Activated gamma-delta T cell treated with Interleukin-2 at 50 U/mL for 16 hours (primary cell): ENCODE measurements around the gene POU4F1.

Experiments
- DNase-seq: peaks from one replicate; pipeline ENCODE4 v3.0.0-alpha.2; 2020

Gene POU4F1

GRCh38 chr13:78606471-78607408 lies 3.4 kb upstream of the POU4F1 start:
- no peak for DNase-seq

DNA sequence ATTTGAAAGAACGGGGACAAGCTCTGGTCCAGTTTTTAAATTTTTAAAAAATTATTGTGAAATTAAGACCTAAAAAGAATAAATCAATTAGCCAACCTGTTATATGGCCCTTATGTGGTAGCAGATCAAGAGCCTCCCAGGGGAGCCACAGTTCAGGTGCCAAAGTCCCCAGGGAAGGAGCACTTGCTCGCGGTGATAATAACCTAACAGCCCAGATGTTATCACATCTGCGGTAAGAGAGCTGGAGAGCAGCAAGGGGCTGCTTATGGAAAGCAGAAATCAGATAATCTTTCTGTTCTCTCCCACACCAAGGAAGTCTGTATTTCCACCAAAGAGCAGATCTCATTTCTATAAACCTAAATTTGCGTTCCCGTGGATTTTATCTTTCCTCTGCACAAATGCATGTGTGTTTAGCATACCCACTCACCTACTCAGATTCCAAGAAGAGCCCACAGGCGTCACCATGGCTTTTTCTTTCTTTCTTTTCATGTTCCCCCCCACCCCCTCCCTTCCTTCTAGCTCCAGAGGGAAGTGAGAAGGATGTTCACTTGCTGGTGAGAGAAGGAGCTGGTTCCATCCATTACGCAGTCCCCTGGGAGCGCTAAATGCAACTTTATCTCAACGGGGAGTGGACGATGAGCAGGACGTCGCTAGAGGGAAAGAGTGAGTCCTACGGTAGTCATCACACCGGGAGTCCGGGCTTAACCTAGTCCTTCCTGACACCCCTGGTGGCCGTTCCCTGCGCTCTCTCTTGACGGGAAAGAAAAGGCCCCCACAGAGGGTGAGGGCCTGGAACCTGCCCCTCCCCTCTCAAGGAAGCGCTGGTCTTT lies 1.6 kb upstream of the POU4F1 start:
- no peak for DNase-seq

DNA sequence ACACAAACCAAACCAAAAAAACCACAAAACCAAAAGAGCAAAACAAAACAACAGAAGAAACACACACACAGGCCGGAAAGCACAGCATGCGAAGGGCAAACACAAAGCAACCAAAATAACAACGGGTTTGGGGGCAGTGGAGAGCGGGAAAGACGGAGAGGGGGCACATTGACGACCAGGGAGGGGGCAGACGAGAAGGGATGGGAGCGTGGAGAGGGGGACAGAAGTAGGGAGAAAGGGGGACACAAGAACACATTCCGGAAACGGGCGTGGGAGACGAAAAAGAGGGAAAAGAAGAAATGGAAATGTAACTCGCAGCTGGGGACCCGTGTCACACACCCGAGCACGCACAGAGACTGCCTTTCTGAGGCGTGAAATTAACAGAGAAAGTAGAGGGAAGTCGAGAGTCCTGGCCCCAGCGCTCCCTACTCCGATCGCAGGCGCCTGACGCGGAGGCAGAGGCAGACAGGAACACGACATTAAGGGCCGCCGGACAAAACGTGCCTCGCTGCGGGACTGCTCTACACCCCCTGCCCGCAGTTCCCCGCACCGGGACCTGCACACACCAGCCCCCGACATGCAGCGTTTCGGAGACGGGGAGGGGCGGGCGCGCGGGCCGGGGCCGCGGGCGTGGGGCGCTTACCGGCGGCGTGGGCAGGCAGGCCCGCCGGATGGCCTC lies 652 bp downstream of the POU4F1 start:
- DNase-seq: no peak

DNA sequence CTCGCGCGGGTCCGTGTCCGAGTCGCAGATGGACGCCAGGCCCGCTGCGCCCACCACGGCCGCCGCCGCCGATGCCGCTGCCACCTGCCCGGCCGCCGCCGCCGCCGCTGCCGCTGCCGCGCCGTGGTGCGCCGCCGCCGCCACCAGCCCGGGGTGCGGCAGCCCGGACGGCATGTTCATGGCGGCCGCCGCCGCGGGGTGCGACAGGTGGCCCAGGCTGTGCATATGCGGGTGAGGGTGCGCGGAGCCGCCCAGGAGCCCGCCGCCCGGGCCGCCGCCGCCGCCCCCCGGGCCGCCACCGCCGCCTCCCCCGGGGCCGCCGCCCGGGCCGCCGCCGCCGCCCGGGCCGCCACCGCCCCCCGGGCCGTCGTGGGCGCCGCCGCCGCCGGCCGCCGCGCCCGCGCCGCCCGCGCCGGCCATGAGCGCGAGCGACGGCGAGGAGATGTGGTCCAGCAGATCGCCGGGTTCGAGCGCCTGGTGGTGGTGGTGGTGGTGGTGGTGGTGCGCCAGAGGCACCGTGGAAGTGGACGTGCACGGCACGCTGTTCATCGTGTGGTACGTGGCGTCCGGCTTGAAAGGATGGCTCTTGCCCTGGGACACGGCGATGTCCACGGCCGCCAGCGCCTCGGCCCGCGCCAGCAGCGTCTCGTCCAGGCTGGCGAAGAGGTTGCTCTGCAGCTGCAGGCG lies 1.3 kb downstream of the POU4F1 start:
- no peak for DNase-seq

DNA sequence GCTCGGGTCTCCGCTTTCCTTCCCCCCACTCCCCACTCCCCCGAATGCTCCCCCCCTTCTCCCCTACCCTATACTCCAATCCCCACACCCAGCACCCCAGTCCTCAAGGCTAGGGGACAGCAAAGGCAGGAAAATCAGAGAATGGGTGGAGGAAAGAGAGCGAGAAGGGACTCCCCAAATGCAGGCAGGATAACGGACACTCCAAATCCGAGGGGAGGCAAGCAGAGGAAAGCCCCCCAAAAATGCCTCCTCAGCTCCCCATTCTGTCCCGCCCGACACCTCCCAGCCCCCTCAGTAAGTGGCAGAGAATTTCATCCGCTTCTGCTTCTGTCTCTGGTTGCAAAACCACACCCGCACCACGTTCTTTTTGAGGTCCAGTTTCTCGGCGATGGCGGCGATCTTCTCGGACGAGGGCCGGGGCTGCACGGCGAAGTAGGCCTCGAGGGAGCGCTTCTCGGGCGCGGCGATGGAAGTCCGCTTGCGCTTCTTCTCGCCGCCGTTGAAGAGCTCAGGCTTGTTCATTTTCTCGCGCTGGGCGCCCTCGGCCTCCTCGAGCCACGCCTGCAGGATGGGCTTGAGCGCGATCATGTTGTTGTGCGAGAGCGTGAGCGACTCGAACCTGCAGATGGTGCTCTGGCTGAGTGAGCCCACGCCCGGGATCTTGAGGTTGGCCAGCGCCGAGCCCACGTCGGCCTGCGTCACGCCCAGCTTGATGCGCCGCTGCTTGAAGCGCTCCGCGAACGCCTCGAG lies 2.1 kb downstream of the POU4F1 start:
- DNase-seq: no peak

DNA sequence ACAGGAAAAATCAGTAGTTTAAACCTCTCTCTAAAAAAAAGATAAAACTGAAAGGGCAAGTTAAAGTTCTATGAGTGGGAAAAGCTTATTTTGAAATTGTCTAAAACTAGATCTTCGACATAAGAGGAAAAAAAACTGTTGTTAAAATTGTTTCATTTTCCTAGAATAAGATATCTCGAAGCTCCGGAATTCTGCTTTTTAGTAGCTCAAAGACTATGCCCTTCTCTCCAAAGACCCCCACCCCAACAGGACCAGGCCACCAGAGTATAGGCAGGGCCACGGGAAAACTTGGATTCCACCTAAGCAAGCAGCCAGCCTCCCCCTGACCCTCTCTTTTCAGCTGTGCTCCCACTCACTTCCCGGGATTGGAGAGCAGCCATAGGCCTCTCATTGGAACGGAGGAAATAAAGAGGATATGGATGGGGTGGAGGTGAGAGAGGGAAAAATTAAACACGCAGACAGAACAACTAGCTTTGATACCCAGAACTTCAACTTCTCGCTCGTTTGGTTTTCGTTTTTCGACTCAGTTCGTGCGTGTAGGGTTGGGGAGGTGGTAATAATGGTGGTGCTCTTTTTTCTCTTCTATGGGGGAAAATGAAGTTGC lies 3.0 kb downstream of the POU4F1 start:
- DNase-seq: no peak

DNA sequence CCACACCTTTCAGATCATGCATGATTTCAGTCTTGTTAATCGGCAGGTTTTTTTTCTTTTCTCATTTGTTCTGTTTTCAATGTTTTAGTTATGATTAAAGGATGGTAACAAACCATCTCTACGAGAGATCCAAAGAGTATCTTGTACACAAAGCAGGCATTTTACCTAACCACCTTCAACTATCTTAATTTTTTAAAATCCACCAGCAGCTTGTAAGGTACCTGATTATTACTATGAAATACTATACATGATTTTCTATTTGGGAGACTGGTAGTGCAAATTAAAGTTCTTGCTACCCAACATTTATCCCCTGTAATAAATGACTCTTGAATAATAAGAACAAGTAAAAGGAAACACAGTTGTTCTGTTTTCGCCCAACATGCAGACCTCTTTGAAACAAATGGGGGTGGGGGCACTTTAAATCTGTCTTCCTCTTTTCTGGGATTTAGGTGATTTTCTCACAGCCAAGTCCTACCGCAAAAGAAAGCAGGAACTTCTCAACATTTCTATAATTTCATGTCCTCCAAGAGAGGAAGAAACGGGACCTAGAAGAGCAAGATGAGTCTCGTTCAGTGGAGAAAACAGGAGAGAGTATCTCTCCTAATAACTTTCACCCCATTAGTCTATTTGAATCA lies 3.6 kb downstream of the POU4F1 start:
- no peak for DNase-seq

- no peak for DNase-seq
These were observed 4.2 kb downstream of the POU4F1 start for GRCh38 chr13:78598966-78599644.

DNA sequence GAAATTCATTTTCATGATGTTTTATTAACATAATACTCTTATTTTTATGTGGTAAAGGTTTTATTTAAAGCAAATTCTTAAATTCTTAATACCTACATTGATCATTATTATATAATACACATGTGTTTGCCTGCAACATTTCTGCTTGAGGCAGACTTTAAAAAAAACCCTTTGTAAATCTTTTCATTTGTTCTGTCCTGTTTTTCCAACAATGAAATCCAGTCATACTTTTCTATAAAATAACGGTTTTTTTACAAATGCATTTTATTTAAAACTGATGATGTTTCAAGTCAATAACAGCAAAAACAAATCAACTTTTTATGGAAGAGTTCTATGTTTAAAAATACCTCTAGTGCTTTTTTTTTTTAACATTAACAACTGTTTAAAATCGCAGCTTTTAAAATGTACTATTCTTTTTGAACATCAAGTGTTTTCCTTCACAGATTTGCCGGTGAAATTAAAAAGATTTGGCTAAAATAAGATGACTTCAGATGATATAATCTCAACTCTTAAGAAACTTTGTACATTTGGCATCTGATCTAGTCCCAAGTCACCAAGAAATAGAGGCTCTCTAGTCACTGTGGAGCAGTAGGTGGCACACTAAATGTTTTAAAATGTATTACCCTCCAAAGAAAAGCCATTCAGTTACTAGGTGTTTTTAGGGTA lies 5.1 kb downstream of the POU4F1 start:
- DNase-seq: no peak

GRCh38 chr13:78597602-78597932 lies 5.8 kb downstream of the POU4F1 start:
- DNase-seq: no peak

- no peak for DNase-seq
These were observed 6.4 kb downstream of the POU4F1 start for GRCh38 chr13:78596736-78597601.

DNA sequence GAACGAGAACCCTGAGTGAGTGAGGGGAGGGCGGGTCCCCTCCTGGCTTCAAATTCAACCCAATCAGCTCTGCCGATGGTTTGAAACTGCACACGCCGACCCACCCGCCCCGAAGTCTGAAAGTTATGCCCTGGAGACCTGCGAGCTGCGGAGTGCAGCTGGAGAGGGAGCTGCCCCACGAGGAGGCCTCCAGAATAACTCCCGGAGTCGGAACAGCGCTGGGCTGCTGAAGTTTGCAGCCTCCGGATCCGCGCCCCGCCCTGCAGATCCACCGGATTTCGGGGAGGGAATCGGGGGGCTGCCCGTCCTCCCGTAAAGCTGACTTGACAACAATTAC lies 7.0 kb downstream of the POU4F1 start:
- no peak for DNase-seq

- DNase-seq: no peak
These were observed 7.6 kb downstream of the POU4F1 start for GRCh38 chr13:78595495-78596398.

DNA sequence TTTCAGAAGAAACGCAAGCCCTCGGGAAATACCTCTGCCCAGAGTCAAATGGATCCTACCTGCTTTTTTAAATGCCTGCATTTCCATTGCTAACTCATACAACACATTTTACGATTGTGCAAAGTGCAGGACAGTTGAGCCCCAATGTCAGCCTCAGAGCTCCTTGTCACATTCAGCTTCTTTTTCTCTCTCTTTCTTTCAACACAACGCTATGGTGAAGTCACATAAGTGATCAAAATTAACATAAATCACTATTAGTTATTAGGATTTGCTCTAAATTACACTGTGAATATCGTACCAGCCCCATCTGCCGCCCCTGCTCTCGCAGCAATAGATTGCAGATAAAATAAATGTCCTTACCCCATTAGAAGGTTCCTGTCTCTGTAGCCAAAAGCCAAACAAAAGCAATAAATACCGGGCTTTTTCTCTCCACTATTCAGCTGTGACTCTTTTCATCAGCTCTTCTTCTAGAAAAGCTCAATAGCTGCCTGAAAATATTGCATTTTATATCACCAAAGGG lies 8.8 kb downstream of the POU4F1 start:
- DNase-seq: no peak

- no peak for DNase-seq
These were observed 9.5 kb downstream of the POU4F1 start for GRCh38 chr13:78593652-78594455.

DNA sequence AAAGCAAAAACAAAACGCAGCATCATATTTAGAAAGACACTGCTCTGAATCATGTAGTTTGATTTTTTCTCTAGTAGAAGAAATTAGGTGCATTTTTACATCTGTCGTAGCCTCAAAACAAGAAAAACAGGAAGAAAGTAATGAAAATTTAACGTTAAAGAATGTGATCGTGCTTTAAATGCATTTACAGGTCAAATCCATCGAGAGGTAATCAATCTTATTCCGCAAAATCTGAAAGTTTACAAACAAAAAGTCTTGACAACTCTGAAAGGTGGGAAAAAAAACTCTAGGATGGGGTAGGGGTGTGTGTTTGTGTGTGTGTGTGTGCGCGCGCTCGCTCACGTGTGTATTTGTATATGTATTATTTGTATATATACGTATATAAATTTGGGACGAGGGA lies 10.2 kb downstream of the POU4F1 start:
- no peak for DNase-seq

GRCh38 chr13:78592584-78592983 lies 10.8 kb downstream of the POU4F1 start:
- no peak for DNase-seq
